OCI-LY1 (cell line): ENCODE data around the gene FMN2.

Experiments
- EZH2 ChIP-seq: fragments of 200-600 bp; sonication (generic), shearing (Covaris generic); IDR thresholded peaks from 2 replicates; pipeline ENCODE4 v1.8.0; 2017; ENCODE audit warnings: borderline replicate concordance, mixed run types, mild to moderate bottlenecking, antibody characterized with exemption, low read length, moderate library complexity, mixed read lengths
- TF ChIP-seq, protein P1 (sequence below): fragments of 200-600 bp; sonication (generic), shearing (Covaris generic); IDR thresholded peaks from 2 replicates; pipeline ENCODE4 v1.5.1; 2017; ENCODE audit warnings: mild to moderate bottlenecking, antibody characterized with exemption, low read length, moderate library complexity, mixed read lengths

DNA sequence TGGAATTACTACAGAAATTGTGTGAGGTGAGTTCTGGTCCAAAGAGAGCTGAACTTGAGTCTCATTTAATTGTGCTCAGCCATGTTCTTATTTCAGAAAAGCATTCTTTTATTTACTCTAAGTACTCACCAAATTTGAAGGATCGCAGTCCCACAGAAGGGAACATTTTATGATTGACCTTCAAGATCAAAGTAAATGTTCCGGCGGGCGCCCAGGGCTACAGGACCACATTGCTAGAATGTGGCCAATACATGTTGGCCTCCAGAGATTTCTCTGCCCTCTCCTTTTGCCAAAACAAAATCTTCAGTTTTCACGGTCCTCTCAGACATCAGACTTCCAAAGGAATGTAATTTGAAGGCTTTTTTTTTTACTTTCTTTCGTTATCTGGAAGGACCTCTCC lies 237.8 kb downstream of the FMN2 start:
- TF ChIP-seq, protein P1, sequence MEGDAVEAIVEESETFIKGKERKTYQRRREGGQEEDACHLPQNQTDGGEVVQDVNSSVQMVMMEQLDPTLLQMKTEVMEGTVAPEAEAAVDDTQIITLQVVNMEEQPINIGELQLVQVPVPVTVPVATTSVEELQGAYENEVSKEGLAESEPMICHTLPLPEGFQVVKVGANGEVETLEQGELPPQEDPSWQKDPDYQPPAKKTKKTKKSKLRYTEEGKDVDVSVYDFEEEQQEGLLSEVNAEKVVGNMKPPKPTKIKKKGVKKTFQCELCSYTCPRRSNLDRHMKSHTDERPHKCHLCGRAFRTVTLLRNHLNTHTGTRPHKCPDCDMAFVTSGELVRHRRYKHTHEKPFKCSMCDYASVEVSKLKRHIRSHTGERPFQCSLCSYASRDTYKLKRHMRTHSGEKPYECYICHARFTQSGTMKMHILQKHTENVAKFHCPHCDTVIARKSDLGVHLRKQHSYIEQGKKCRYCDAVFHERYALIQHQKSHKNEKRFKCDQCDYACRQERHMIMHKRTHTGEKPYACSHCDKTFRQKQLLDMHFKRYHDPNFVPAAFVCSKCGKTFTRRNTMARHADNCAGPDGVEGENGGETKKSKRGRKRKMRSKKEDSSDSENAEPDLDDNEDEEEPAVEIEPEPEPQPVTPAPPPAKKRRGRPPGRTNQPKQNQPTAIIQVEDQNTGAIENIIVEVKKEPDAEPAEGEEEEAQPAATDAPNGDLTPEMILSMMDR = no peak
- no peak for TF ChIP-seq EZH2
